Neural progenitor cell (in vitro differentiated cells): Measurements from ENCODE around the gene RASA2. TPM values are rescaled to one million over a fixed set of nuclear protein-coding genes. Genes with fewer than 3 reads are reported as not detected.

Source experiments
- DNase-seq: peaks from one replicate; pipeline ENCODE4 v3.0.0-alpha.2; 2016; ENCODE audit warnings: low spot score
- H2AFZ ChIP-seq: fragments of 200-600 bp; sonication (generic); replicated peaks from 2 replicates; pipeline ENCODE4 v1.6.1; 2016; ENCODE audit warnings: antibody characterized with exemption
- H3F3A ChIP-seq: fragments of 200-600 bp; sonication (generic); 2 replicates; pipeline ENCODE4 v1.6.1; 2016; ENCODE audit warnings: antibody characterized with exemption, low read depth
- H3K27ac ChIP-seq: fragments of 200-600 bp; sonication (generic); 2 replicates; pipeline ENCODE4 v1.5.1; 2016; ENCODE audit warnings: mild to moderate bottlenecking
- H3K27me3 ChIP-seq: fragments of 200-600 bp; sonication (generic); 2 replicates; pipeline ENCODE4 v1.6.1; 2016; ENCODE audit warnings: mild to moderate bottlenecking, moderate library complexity
- H3K36me3 ChIP-seq: fragments of 200-600 bp; sonication (generic); 2 replicates; pipeline ENCODE4 v1.5.1; 2016
- H3K4me1 ChIP-seq: fragments of 200-600 bp; sonication (generic); 2 replicates; pipeline ENCODE4 v1.6.1; 2016; ENCODE audit warnings: mixed run types
- H3K4me2 ChIP-seq: fragments of 200-600 bp; sonication (generic); 2 replicates; pipeline ENCODE4 v1.6.1; 2016
- H3K4me3 ChIP-seq: fragments of 200-600 bp; sonication (generic); 2 replicates; pipeline ENCODE4 v1.5.1; 2016
- H3K79me2 ChIP-seq: fragments of 200-600 bp; sonication (generic); 2 replicates; pipeline ENCODE4 v1.6.1; 2016; ENCODE audit warnings: low read depth
- H3K9ac ChIP-seq: fragments of 200-600 bp; sonication (generic); 2 replicates; pipeline ENCODE4 v1.6.1; 2016
- H3K9me3 ChIP-seq: fragments of 200-600 bp; sonication (generic); 2 replicates; pipeline ENCODE4 v1.5.1; 2016; ENCODE audit warnings: low read depth
- H4K20me1 ChIP-seq: fragments of 200-600 bp; sonication (generic); 2 replicates; pipeline ENCODE4 v1.6.1; 2016; ENCODE audit warnings: low read depth
- H3K27ac Mint-ChIP-seq: 3 replicates; pipeline ENCODE4 v1.8.0; 2021; ENCODE audit warnings: mixed read lengths
- H3K27me3 Mint-ChIP-seq: 2 replicates; pipeline ENCODE4 v1.8.0; 2022; ENCODE audit warnings: low read depth, mild to moderate bottlenecking, inconsistent platforms, moderate library complexity, mixed read lengths; ENCODE audit not compliant: insufficient read depth
- H3K36me3 Mint-ChIP-seq: 3 replicates; pipeline ENCODE4 v1.8.0; 2021; ENCODE audit warnings: mixed read lengths
- H3K4me1 Mint-ChIP-seq: 3 replicates; pipeline ENCODE4 v1.8.0; 2021; ENCODE audit warnings: mixed read lengths
- H3K4me3 Mint-ChIP-seq: 3 replicates; pipeline ENCODE4 v1.8.0; 2021; ENCODE audit warnings: mild to moderate bottlenecking, moderate library complexity, mixed read lengths
- H3K9me3 Mint-ChIP-seq: 3 replicates; pipeline ENCODE4 v1.8.0; 2020; ENCODE audit warnings: mixed read lengths
- CTCF ChIP-seq: fragments of 200-600 bp; sonication (generic); IDR thresholded peaks from 2 replicates; pipeline ENCODE4 v1.5.1; 2017; ENCODE audit warnings: antibody characterized with exemption, mild to moderate bottlenecking
- EZH2 ChIP-seq: fragments of 200-600 bp; sonication (generic); IDR thresholded peaks from 2 replicates; pipeline ENCODE4 v1.6.1; 2017; ENCODE audit warnings: antibody characterized with exemption, mild to moderate bottlenecking, moderate library complexity
- EZH2phosphoT487 ChIP-seq: fragments of 200-600 bp; sonication (generic); IDR thresholded peaks from 2 replicates; pipeline ENCODE4 v1.6.1; 2017; ENCODE audit warnings: antibody characterized with exemption
- total RNA-seq: library from RNA; depleted of rRNA; stranded (reverse); fragments of >200 nt; gene quantifications from 2 replicates; pipeline ENCODE4 v1.2.3, GENCODE V29; 2015; ENCODE audit warnings: low replicate concordance

RASA2 gene
- total RNA-seq, 1 donor from 2014 or later = 48.4 TPM

GRCh38 chr3:141447383-141447782 lies 39.4 kb upstream of the RASA2 start:
- TF ChIP-seq EZH2phosphoT487 (no peak), EZH2 (no peak), CTCF (no peak)
- Histone ChIP-seq H2AFZ (no peak overlapping the region), H3K4me3 (no peak overlapping the region), H3K9me3 (no peaks in the 10 kb centered on the region), H3K4me2 (no peak overlapping the region), H3K9ac (no peak overlapping the region), H3K27ac (no peak overlapping the region), H3K27me3 (no peaks in the 10 kb centered on the region), H4K20me1 (no peaks in the 10 kb centered on the region), H3K79me2 (no peaks in the 10 kb centered on the region), H3K36me3 (no peaks in the 10 kb centered on the region), H3F3A (no peaks in the 10 kb centered on the region), H3K4me1 (no peaks in the 10 kb centered on the region)
- no peaks in the 10 kb centered on the region for H3K27me3 Mint-ChIP-seq
- H3K4me3 Mint-ChIP-seq = no peak overlapping the region
- H3K4me1 Mint-ChIP-seq = peaks cover 8% of the 10 kb centered on the region
- DNase-seq = no peak
- H3K36me3 Mint-ChIP-seq = peaks cover 24% of the 10 kb centered on the region
- H3K9me3 Mint-ChIP-seq = no peaks in the 10 kb centered on the region
- no peak overlapping the region for H3K27ac Mint-ChIP-seq

- H4K20me1 ChIP-seq = no peaks in the 10 kb centered on the region
- H3K4me1 Mint-ChIP-seq = peaks cover 8% of the 10 kb centered on the region
- DNase-seq = no peak
- no peaks in the 10 kb centered on the region for H3K27me3 ChIP-seq
- H3K4me3 Mint-ChIP-seq = no peak overlapping the region
- H3K27me3 Mint-ChIP-seq = no peaks in the 10 kb centered on the region
- no peak overlapping the region for H3K27ac ChIP-seq
- H3K4me3 ChIP-seq = no peak overlapping the region
- H3K36me3 ChIP-seq = no peaks in the 10 kb centered on the region
- H3F3A ChIP-seq = no peaks in the 10 kb centered on the region
- H3K4me1 ChIP-seq = no peaks in the 10 kb centered on the region
- H3K36me3 Mint-ChIP-seq = peaks cover 16% of the 10 kb centered on the region
- no peak overlapping the region for H3K9ac ChIP-seq
- peak overlapping the region; percentile 12 for H3K27ac Mint-ChIP-seq
- no peaks in the 10 kb centered on the region for H3K9me3 ChIP-seq
- no peaks in the 10 kb centered on the region for H3K79me2 ChIP-seq
- no peaks in the 10 kb centered on the region for H3K9me3 Mint-ChIP-seq
- no peak overlapping the region for H2AFZ ChIP-seq
- H3K4me2 ChIP-seq = no peak overlapping the region
- TF ChIP-seq EZH2phosphoT487 = no peak
- TF ChIP-seq CTCF = no peak
- no peak for TF ChIP-seq EZH2
Observed at GRCh38 chr3:141448606-141449220, 38.1 kb upstream of the RASA2 start.

GRCh38 chr3:141449424-141449823 lies 37.4 kb upstream of the RASA2 start:
- no peaks in the 10 kb centered on the region for H3K79me2 ChIP-seq
- DNase-seq = no peak
- Mint-ChIP-seq H3K27ac (no peak overlapping the region), H3K4me3 (no peak overlapping the region), H3K27me3 (no peaks in the 10 kb centered on the region), H3K9me3 (no peaks in the 10 kb centered on the region), H3K4me1 (peaks cover 8% of the 10 kb centered on the region), H3K36me3 (peaks cover 9% of the 10 kb centered on the region)
- no peaks in the 10 kb centered on the region for H3F3A ChIP-seq
- no peaks in the 10 kb centered on the region for H3K4me1 ChIP-seq
- TF ChIP-seq EZH2phosphoT487 = no peak
- TF ChIP-seq EZH2 = no peak
- no peak for TF ChIP-seq CTCF
- no peaks in the 10 kb centered on the region for H3K27me3 ChIP-seq
- no peak overlapping the region for H3K4me3 ChIP-seq
- H3K4me2 ChIP-seq = no peak overlapping the region
- H3K9ac ChIP-seq = no peak overlapping the region
- H4K20me1 ChIP-seq = no peaks in the 10 kb centered on the region
- H3K9me3 ChIP-seq = no peaks in the 10 kb centered on the region
- no peaks in the 10 kb centered on the region for H3K36me3 ChIP-seq
- H3K27ac ChIP-seq = no peak overlapping the region
- H2AFZ ChIP-seq = no peak overlapping the region
